Left lung (tissue), 10 donors: ENCODE data around the gene CETP. TPM values are rescaled to one million over a fixed set of nuclear protein-coding genes. Genes with fewer than 3 reads are reported as not detected.

Experiments used
- ATAC-seq: fragments of 200-7000 bp; cut with Tn5 transposase; one replicate; pipeline ENCODE4 v1.9.1; 2020; ENCODE audit warnings: moderate library complexity
- DNase-seq, 4 donors: peaks; one replicate each; pipeline ENCODE4 v3.0.0-alpha.2; 2013 to 2020
- H3K27ac ChIP-seq, 2 donors: fragments of 200-600 bp; sonication (generic) in 1 of 2; one replicate each; pipeline versions ENCODE4 v1.5.0 to v1.8.0; 2020 to 2021
- H3K27me3 ChIP-seq, 2 donors: fragments of 200-600 bp; sonication (generic) in 1 of 2; one replicate each; pipeline versions ENCODE4 v1.5.0 to v1.8.0; 2020 to 2021
- H3K36me3 ChIP-seq, 2 donors: fragments of 200-600 bp; sonication (generic) in 1 of 2; one replicate each; pipeline versions ENCODE4 v1.5.0 to v1.8.0; 2020 to 2021
- H3K4me1 ChIP-seq, 2 donors: fragments of 200-600 bp; one replicate each; pipeline ENCODE4 v1.8.0; 2021
- H3K4me3 ChIP-seq, 2 donors: fragments of 200-600 bp; sonication (generic) in 1 of 2; one replicate each; pipeline versions ENCODE4 v1.5.0 to v1.8.0; 2020 to 2021; ENCODE audit warnings: mild to moderate bottlenecking in 1 of 2
- H3K9me3 ChIP-seq, 2 donors: fragments of 200-600 bp; sonication (generic) in 1 of 2; one replicate each; pipeline versions ENCODE4 v1.5.0 to v1.8.0; 2020 to 2021
- intact Hi-C, 2 donors: fragments of 100-400 bp; cut with DNase I; formaldehyde crosslinking; loops; one replicate each; pipeline versions ENCODE4 v1.11.2 to v1.14.2; 2022
- polyA plus RNA-seq, 6 donors: library from polyadenylated mRNA; unstranded; fragments of 120-200 nt; gene quantifications; one replicate each; pipeline ENCODE4 v1.2.1, GENCODE V29; 2013; ENCODE audit not compliant: insufficient read length in 6 of 6
- total RNA-seq, 2 donors: library from RNA; stranded (reverse); fragmentation: NEBNext Ultra II Directional; extraction: Animal tissue kit (Norgen Biotek cat#: 25700); gene quantifications; one replicate each; pipeline ENCODE4 v1.2.1, GENCODE V29; 2021
- TF ChIP-seq, protein P1 (sequence below), 2 donors: fragments of 200-600 bp; sonication (generic) in 1 of 2; IDR thresholded peaks; one replicate each; pipeline versions ENCODE4 v1.5.0 to v1.8.0; 2021; ENCODE audit warnings: antibody characterized with exemption in 2 of 2
- donor health status: DM: no; HTN: yes; CAD: no.
- donor health status: DM: no; HTN: no; CAD: no.

Gene CETP
- total and polyA plus RNA-seq, 8 donors = 0.58 to 15.2 (median 12.8) TPM

- DNase-seq (no peak), ATAC-seq (no peak)
- TF ChIP-seq, protein P1, sequence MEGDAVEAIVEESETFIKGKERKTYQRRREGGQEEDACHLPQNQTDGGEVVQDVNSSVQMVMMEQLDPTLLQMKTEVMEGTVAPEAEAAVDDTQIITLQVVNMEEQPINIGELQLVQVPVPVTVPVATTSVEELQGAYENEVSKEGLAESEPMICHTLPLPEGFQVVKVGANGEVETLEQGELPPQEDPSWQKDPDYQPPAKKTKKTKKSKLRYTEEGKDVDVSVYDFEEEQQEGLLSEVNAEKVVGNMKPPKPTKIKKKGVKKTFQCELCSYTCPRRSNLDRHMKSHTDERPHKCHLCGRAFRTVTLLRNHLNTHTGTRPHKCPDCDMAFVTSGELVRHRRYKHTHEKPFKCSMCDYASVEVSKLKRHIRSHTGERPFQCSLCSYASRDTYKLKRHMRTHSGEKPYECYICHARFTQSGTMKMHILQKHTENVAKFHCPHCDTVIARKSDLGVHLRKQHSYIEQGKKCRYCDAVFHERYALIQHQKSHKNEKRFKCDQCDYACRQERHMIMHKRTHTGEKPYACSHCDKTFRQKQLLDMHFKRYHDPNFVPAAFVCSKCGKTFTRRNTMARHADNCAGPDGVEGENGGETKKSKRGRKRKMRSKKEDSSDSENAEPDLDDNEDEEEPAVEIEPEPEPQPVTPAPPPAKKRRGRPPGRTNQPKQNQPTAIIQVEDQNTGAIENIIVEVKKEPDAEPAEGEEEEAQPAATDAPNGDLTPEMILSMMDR (IDR thresholded peaks at IDR 0.05) = no peak
- intact Hi-C loops = no loop called here
- no peaks in the 10 kb centered on the region for H3K9me3 ChIP-seq
- H3K36me3 ChIP-seq = peaks cover 0 to 76% of the 10 kb centered on the region in 2 donors
- peaks cover 0 to 36% of the 10 kb centered on the region in 2 donors for H3K4me1 ChIP-seq
- H3K27me3 ChIP-seq = no peaks in the 10 kb centered on the region
- H3K27ac ChIP-seq = no peak overlapping the region
- H3K4me3 ChIP-seq = no peak overlapping the region
Measured at GRCh38 chr16:57019746-57020145, 58.0 kb downstream of the CETP start.

- peaks cover 0 to 85% of the 10 kb centered on the region in 2 donors for H3K36me3 ChIP-seq
- no peaks in the 10 kb centered on the region for H3K9me3 ChIP-seq
- no peak overlapping the region for H3K27ac ChIP-seq
- H3K27me3 ChIP-seq = no peaks in the 10 kb centered on the region
- intact Hi-C loops = no loop called here
- ATAC-seq (no peak), DNase-seq (no peak)
- H3K4me1 ChIP-seq = peaks cover 0 to 36% of the 10 kb centered on the region in 2 donors
- TF ChIP-seq, protein P1 (IDR thresholded peaks at IDR 0.05) = no peak
- no peak overlapping the region for H3K4me3 ChIP-seq
Measured at GRCh38 chr16:57020651-57021050, 58.9 kb downstream of the CETP start.

- no peaks in the 10 kb centered on the region for H3K27me3 ChIP-seq
- peaks cover 0 to 96% of the 10 kb centered on the region in 2 donors for H3K36me3 ChIP-seq
- no peaks in the 10 kb centered on the region for H3K9me3 ChIP-seq
- TF ChIP-seq, protein P1 (IDR thresholded peaks at IDR 0.05) = no peak
- ATAC-seq (no peak), DNase-seq (no peak)
- intact Hi-C loops = no loop called here
- H3K4me1 ChIP-seq = peaks cover 0 to 47% of the 10 kb centered on the region in 2 donors
- H3K4me3 ChIP-seq = no peak overlapping the region
- no peak overlapping the region for H3K27ac ChIP-seq
Measured at GRCh38 chr16:57021757-57022156, 60.0 kb downstream of the CETP start.

DNA sequence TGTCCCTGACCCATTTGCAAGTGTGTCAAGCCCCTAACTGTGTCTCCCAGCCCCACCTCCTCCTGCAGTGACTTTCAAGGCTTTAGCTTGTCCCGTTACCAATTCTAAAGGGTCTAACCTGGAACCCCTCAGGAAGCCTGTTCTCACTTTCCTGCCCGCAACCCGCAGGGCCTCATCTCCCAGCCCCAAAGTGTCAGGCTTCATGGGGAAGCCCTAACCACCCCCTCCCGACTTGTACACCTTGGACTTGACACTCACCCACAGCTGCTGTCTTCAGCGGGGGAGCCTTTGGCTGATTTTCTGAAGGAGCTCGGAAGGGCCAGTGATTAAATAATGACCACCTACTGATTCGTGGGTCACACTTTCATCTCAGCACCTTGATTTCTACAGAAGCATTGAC lies 60.7 kb downstream of the CETP start:
- peak overlapping the region in 1 of 2 donors; percentile 50 for H3K27ac ChIP-seq
- TF ChIP-seq, protein P1 (IDR thresholded peaks at IDR 0.05) = no peak
- no peaks in the 10 kb centered on the region for H3K27me3 ChIP-seq
- no peak for ATAC-seq
- H3K36me3 ChIP-seq = peaks cover 0 to 97% of the 10 kb centered on the region in 2 donors
- intact Hi-C loops = no loop called here
- H3K4me3 ChIP-seq = no peak overlapping the region
- peaks cover 0 to 42% of the 10 kb centered on the region in 2 donors for H3K4me1 ChIP-seq
- DNase-seq = no peak
- H3K9me3 ChIP-seq = no peaks in the 10 kb centered on the region

DNA sequence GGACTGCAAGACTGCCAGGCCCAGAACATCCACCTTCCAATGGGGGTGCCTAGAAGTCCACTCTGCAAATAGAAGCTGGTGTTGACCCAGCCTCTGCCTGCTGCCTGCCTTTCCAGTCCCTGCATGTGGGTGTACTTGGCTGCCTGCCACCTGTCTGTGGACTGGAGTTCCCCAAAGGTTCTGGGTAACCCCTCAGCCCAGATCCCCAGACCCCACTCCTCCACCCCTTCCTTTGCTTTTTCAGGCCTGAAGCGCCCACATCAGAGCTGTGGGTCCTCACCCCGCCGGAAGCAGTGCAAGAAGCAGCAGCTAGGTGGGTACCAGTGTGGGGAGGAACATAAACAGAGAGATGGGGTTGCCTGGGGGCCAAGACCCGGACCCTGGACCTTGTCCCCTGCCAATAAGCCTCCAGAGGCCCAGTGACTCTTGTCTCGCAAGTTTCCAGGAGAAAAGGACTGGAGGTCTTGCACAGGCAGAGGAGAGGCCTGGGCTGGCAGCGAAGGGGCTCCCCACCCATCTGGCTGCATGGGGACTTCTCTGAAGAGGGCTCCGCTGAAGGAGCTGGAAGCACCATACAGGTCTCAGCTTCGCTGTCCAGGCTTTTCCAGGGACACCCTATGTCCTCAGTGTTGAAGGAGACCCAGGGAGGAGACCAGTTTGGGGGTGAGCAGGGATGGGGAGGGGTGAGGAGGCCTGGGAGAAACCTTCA lies 61.9 kb downstream of the CETP start:
- peaks cover 0 to 41% of the 10 kb centered on the region in 2 donors for H3K4me1 ChIP-seq
- no peaks in the 10 kb centered on the region for H3K27me3 ChIP-seq
- peak overlapping the region in 1 of 2 donors; percentile 73 for H3K27ac ChIP-seq
- no peak for ATAC-seq
- H3K36me3 ChIP-seq = peaks cover 0 to 95% of the 10 kb centered on the region in 2 donors
- TF ChIP-seq, protein P1 (IDR thresholded peaks at IDR 0.05) = no peak
- DNase-seq = no peak
- intact Hi-C loops = no loop called here
- H3K9me3 ChIP-seq = no peaks in the 10 kb centered on the region
- no peak overlapping the region for H3K4me3 ChIP-seq
